GM18858 (cell line): ENCODE data around the gene KCTD7.
A peak's percentile ranks its signal among the peaks of the same experiment; 100 is the strongest.
"Not testable (repeated sequence)": the region's sequence is repeated elsewhere in the genome, so short reads cannot be mapped to it uniquely, and the experiment has no call there.

Experiments used
- ATAC-seq: cut with Tn5 transposase; IDR thresholded peaks from one replicate; pipeline ENCODE4 v1.9.1; 2021; ENCODE audit not compliant: unreplicated experiment

The KCTD7 gene

GRCh38 chr7:66653719-66654274, 25.1 kb downstream of the KCTD7 start:
- not testable (repeated sequence) for ATAC-seq

- ATAC-seq = peak; percentile 90
These were observed 25.8 kb downstream of the KCTD7 start for GRCh38 chr7:66654275-66655112.

- ATAC-seq = not testable (repeated sequence)
These were observed 26.6 kb downstream of the KCTD7 start for GRCh38 chr7:66655113-66655806.

GRCh38 chr7:66655826-66656485, 27.3 kb downstream of the KCTD7 start:
- not testable (repeated sequence) for ATAC-seq

- ATAC-seq = no peak
These were observed 29.1 kb downstream of the KCTD7 start for GRCh38 chr7:66657798-66658197.

- ATAC-seq = no peak
These were observed 34.1 kb downstream of the KCTD7 start for GRCh38 chr7:66662646-66663264.

GRCh38 chr7:66664590-66665293, 36.1 kb downstream of the KCTD7 start:
- no peak for ATAC-seq

DNA sequence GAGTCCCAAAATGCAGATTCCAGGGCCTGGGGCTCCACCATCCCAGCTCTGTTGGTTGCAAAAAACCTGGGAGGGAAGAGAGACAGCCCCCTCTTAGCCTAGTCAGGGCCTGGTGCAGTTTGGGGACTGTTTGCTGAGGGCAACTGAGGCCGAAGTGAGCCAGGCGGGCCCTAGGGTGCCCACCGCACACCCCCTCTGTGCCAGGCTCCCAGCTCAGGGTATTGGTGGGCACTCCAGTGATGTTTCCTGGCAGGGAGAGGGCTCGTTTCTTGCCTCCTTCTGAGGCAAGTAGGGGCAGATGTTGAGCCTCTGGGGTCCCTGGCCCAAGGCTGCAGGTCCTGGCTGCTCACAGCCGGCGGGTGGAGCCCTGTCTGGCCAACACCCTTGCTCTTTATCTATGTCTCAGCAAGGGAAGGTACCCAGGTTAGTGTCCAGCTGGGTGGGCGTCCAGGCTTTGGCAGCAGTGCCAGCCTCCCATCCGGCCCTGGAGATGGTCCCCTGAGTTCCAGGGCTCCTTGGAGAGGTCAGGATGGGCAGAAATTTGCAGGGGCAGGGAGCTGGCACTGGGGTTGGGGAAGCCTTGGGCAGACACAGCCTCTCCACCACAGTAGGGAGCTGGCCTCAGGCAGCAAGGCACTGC, 37.8 kb downstream of the KCTD7 start:
- no peak for ATAC-seq

GRCh38 chr7:66667023-66667728, 38.5 kb downstream of the KCTD7 start:
- ATAC-seq = no peak

DNA sequence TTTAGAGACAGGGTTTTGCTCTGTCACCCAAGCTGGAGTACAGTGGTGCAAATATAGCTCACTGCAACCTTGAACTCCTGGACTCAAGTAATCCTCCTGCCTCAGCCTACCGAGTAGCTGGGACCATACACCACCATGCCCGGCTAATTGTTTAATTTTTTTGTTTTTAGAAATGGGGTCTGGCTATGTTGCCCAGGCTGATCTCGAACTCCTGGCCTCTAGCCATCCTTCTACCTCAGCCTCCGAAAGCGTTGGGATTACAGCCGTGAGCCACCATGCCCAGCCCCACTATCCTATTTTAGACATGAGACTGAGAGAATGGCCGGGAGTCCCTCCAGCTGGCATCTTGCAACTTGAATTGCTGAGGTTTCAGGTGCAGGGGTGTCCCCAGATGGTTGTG, 39.4 kb downstream of the KCTD7 start:
- no peak for ATAC-seq

GRCh38 chr7:66668677-66669076, 40.0 kb downstream of the KCTD7 start:
- no peak for ATAC-seq

DNA sequence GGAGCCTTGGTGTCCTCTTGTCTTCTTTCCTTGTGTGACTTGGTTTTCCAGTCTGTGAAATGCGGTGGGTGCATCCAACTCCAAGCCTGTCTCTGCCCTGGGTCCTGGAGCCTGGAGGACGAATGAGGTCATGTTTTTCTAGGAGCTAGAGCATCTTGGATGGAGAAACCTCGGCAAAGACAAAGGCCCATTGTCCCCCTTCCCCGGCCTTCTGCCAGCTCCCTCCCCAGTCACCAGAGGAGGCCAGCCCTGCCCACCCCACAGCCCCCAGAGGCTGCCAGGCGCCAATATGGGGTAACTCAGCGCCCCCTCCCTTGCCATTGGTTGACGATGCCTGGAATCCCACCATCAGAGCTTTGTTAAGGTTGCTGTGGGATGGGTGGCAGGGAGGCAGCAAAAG, 40.4 kb downstream of the KCTD7 start:
- no peak for ATAC-seq

DNA sequence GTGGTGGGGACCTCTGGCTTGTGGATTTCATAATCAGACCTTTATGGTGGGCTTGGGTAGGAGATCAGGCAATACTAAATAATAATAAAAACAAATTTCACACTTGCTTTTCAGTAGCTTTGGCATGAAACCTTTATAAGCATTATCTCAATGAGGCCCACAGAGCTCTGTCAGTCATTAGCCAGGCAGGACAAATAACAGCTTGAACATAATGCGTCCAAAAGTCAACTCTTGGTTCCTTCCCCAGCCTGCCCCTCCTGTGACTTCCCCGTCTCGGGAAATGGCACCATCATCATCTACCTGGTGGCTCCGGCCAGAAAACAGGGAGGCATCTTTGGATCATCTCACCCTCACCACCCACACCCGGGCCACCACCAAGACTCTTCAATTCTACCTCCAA, 40.8 kb downstream of the KCTD7 start:
- ATAC-seq = no peak

GRCh38 chr7:66671034-66671433, 42.4 kb downstream of the KCTD7 start:
- ATAC-seq = no peak

DNA sequence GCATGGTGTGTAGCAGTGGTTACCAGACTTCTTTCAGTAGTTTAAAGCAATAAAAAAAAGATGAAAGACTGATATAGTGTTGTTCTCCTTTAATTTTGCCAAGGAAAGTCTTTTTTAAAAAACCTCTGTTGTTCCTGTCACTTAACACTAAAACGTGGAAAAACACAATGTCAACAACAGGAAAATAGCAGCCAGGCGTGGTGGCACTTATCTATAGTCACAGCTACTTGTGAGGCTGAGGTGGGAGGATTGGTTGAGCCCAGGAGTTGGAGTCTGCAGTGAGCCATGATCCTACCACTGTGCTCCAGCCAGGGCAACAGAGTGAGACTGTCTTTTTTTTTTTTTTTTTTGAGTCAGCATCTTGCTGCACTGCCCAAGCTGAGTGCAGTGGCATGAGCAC, 42.8 kb downstream of the KCTD7 start:
- not testable (repeated sequence) for ATAC-seq

GRCh38 chr7:66672432-66673123, 43.9 kb downstream of the KCTD7 start:
- not testable (repeated sequence) for ATAC-seq

- not testable (repeated sequence) for ATAC-seq
These were observed 44.5 kb downstream of the KCTD7 start for GRCh38 chr7:66673124-66673640.

- ATAC-seq = no peak
These were observed 51.1 kb downstream of the KCTD7 start for GRCh38 chr7:66679633-66680244.
